Medulla oblongata (tissue), 1 donor: ENCODE data around the gene ASTN2.
"Not testable (repeated sequence)": the region's sequence is repeated elsewhere in the genome, so short reads cannot be mapped to it uniquely, and the experiment has no call there.

Experiments used
- DNase-seq: peaks from one replicate; pipeline ENCODE4 v3.0.0-alpha.2; 2015; ENCODE audit errors: extremely low spot score

Gene ASTN2

DNA sequence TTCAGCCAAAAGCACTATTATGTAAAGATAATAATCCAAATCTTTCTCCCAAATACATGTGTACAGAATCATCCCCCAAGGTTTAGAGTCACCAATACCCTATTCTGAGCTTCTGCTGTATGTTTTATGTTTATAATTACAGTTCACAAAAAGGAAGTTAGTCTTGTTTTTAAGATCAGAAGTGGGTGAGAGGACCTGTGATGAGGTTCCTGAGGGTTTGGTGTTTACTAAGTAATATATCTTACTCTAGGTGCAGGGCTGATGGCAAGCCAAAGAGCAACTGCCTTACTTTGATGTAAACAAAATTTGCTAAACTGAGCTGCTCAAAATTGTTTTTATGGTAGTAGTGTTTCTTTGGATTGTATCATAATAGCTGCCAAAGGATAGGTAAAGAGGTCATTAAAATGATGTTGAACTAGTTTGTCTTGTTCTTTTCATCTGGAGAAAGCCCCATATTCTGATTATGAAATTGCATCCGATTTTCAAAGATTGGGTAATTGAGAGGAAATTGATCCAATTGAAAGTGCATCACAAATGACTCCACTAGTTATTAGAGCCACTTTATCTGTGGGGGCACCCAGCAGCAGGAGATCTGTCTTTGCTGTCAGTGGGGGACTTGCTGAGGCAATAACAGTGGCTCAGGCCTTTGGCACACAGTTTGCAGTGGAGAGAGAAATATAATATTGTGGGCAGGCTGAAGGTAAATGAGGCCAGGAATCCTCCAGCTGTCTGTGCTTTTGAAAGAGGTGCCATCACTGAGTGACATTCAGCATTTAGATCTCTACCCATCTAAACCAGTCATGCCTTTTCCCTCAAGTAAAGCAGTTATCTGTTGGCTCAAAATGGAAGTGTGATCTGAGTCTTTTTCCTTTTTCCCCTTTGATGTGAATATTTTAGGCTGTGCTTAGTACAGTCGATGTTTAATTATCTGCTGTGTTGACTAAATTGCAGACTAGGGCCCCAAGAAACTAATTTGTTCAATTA lies 713.7 kb downstream of the ASTN2 start:
- no peak for DNase-seq

DNA sequence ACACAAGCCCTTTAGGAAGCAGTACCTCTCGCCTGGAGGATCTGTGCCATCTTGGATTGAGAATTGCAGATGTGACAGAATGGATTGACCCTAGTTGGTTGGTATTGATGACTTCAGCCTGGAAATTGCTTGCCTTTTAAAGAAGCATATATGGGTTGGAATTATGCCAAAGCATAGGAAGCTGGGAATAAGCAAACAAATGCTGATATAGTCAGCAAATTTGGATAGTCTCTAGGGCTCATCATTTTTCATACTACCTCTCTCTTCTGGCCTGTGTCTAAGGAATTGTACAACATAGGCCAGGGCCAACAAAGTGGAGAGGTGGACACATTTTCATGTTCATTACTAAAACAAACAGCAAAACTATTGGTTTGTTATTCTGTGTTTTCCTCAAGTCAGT lies 714.6 kb downstream of the ASTN2 start:
- no peak for DNase-seq

DNA sequence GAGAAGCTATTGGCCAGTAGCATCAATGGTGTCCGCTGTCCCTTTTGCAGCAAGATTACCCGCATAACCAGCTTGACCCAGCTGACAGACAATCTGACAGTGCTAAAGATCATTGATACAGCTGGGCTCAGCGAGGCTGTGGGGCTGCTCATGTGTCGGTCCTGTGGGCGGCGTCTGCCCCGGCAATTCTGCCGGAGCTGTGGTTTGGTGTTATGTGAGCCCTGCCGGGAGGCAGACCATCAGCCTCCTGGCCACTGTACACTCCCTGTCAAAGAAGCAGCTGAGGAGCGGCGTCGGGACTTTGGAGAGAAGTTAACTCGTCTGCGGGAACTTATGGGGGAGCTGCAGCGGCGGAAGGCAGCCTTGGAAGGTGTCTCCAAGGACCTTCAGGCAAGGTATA lies 717.0 kb downstream of the ASTN2 start:
- DNase-seq: no peak

GRCh38 chr9:116697362-116697761 lies 717.5 kb downstream of the ASTN2 start:
- DNase-seq: no peak

DNA sequence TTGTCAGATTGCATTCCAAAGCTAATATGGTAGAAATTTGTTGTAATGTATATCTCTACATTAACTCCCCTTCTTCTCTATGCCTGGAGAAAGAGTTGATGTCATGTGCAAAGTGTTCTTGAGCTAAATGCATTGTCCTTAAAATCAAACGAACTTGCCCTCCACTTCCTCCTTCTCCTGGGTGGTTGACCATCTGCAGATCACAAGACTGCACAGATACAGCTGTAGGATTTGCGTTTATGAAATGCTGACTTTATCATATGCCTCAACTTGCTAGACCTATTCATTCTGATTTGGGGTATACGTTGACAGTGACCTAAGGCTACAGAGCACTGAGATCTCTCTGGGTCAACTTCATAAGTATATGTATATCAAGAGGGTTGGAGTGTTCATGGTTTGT lies 719.4 kb downstream of the ASTN2 start:
- DNase-seq: peak; percentile 22

DNA sequence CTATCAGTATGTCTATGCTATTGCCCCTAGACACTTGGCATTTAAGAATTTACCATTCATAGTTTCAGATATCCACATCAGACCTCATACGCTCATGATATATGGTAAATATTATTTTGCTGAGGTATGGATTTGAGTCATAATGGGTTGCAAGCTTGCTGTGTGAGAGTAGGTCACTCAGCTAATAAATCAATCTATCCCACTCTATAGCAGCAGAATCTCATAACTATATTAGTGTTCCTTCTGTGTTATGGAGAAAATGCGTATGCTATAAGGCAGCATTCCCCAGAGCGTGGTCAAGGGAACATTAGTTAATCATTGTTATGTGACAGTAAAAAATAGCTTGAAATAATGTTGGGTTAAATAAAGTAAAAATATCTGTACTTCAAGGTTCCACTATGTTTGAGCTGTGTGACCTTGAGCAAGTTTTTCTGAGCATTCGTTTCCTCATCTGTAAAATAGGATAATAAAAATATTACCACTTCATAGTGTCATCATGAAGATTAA lies 720.0 kb downstream of the ASTN2 start:
- DNase-seq: no peak

DNA sequence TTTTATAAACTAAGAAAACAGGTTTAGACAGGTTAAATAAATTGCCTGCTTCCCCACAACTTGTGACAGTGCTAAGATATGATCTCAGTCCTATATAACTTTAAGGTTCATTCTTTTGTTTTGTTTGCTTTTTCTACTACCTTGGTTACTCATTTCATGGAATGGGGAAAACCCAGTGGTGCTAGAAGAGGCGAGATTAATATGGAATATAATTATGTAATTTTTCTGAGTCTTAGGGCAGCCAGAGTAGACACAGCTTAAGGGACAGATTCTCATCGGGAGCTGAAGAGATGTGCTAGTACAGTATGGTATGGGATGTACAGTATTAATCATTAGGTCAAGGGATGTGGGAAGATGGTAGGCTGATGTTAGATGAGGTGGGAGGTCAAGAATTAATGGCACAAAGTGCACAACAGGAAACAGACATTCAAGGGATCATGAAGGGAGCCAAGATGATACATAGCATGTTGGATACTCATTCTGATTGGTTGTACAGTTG lies 721.6 kb downstream of the ASTN2 start:
- DNase-seq: no peak

GRCh38 chr9:116692616-116693015 lies 722.2 kb downstream of the ASTN2 start:
- DNase-seq: no peak

- DNase-seq: no peak
Observed at GRCh38 chr9:116691607-116692006, 723.2 kb downstream of the ASTN2 start.

GRCh38 chr9:116690805-116691204 lies 724.1 kb downstream of the ASTN2 start:
- DNase-seq: not testable (repeated sequence)

- DNase-seq: no peak
Observed at GRCh38 chr9:116689486-116690032, 725.3 kb downstream of the ASTN2 start.

DNA sequence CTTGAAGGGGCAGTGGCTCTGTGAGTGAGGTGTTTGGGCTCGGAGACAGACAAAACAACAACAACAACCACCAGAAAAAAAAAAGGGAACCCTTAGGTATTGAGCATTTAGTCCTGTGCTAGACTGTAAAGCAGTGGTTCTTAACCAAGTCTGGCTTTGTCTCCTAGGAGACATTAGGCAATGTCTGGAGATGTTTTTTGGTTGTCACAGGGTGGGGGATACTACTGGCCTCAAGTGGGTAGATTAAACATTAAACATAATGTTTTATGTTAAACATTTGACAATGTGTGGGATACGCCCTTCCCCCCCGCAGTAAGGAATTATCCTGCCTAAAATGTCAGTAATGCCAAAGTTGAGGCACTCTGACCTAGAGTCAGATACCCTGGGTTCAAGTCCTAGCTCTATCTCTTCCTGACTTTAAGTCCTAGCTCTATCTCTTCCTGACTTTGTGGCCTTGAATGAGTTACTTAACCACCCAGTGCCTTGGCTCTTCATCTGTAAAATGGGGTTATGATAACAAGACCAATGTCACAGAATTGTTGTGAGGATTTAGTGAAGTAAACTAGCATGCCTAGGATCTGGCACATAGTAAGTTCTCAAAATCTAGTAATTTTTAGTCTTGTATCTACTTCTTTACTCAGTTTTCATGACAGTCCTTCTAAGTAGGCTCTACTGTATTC lies 725.9 kb downstream of the ASTN2 start:
- no peak for DNase-seq

DNA sequence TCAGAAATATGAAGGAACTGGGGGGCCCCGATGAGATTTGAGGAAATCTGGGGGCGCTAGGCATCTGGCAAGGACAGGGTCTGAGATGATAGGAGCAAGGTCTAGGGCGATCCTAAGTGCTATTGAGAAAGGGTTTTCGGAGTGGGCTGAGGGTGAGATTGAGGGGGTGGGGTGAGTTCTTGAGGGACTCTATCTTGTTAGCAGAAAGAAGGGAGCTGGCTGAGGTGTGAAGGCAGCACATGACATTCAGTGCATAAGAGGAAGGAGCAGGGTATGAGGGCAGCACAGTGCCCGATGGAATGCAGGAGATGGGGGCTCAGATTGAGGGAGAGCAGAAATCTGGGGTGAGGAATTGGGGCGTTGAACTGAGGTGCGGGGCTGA lies 727.1 kb downstream of the ASTN2 start:
- no peak for DNase-seq

DNA sequence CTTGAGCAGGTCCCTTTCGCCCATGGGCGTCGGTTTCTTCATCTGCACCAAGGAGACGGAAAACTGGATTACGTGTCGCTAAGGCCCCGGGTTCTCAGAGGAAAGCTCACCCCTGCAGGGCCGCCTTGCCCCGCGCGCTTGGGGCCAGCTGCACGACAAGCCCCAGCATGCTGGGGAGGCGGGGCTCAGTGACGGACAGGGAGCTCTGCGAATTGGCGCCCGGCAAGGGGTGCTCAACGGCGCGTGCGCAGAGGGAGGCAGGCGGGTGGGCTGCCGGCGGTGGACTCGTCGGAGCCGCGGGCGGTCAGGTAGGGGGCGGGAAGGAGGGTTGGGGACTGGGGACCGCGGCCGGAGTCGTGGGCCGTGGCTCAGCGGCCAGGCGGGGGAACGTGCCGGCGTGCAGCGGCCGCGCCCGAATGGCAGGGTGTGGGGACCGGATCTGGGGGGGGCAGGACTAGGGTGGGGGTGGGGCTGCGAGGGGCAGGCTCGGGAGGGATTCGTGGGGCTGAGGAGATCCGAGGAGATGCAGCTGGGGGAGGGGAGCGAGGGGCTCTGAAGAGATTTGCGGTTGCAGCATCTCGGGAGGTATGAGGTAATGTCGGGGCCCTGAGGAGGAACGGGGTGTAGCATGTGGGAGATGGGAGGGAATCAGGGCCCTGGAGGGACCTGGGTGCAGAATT lies 727.6 kb downstream of the ASTN2 start, which contains the start of gene TRIM32:
Gene TRIM32, plus strand, starts transcription at position 232 of the 680 bp plus-strand sequence. CDS start 10,438 bp downstream, outside the sequence.
- DNase-seq: peak; percentile 92

GRCh38 chr9:116686693-116687073 lies 728.2 kb downstream of the ASTN2 start:
- DNase-seq: no peak

DNA sequence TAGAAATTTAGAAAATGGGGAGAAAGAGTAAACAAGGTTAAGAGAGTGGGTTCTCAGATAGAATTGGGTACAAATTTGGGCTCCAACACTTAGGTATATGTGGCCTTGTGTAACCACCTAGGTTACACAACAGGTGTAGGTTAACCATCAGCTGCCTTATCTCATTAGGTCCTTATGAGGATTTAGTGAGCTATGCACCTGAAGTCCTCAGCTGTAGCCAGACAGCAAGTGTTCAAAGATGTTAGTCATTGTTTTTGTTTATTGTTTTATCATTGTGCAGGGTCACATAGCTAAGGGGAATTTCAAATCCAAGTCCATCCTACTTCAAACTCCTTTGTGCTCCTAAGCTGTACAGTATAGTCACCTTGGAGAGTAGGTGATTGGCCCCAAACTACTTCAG lies 728.7 kb downstream of the ASTN2 start:
- DNase-seq: no peak

DNA sequence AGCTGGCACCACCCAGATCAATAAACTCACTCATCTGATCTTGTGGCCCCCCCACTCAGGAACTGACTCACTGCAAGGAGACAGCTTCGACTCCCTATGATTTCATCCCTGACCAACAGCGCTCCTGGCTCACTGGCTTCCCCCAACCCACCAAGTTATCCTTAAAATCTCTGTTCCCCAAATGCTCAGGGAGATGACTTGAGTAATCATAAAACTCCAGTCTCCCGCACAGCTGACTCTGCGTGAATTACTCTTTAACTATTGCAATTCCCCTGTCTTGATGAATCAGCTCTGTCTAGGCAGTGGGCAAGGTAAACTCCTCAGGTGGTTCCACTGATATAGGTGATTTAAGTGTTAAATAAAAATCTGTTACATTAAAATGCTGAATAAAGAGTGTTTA lies 729.7 kb downstream of the ASTN2 start:
- DNase-seq: no peak

- no peak for DNase-seq
Observed at GRCh38 chr9:116683535-116683934, 731.3 kb downstream of the ASTN2 start.

- DNase-seq: no peak
Observed at GRCh38 chr9:116674210-116674980, 740.5 kb downstream of the ASTN2 start.

- no peak for DNase-seq
Observed at GRCh38 chr9:116673375-116673774, 741.5 kb downstream of the ASTN2 start.

- DNase-seq: no peak
Observed at GRCh38 chr9:116671605-116672004, 743.3 kb downstream of the ASTN2 start.
